Activated T-cell treated with anti-CD3 and anti-CD28 coated beads, Interleukin-2, amount 50 U/mL, for 48 hours (primary cell): ENCODE results near the gene GPC3.

Source experiments
- DNase-seq, 2 experiments: peaks; one replicate each; pipeline ENCODE4 v3.0.0-alpha.2; 2020

GPC3 gene

GRCh38 chrX:133965321-133965720 lies 20.1 kb downstream of the GPC3 start:
- no peak for DNase-seq

GRCh38 chrX:133961046-133961445 lies 24.3 kb downstream of the GPC3 start:
- DNase-seq: no peak

- no peak for DNase-seq
Observed at GRCh38 chrX:133959972-133960371, 25.4 kb downstream of the GPC3 start.

GRCh38 chrX:133958997-133959688 lies 26.3 kb downstream of the GPC3 start:
- no peak for DNase-seq

- DNase-seq: no peak
Observed at GRCh38 chrX:133956570-133957340, 28.6 kb downstream of the GPC3 start.

GRCh38 chrX:133953785-133954355 lies 31.5 kb downstream of the GPC3 start:
- DNase-seq: no peak

GRCh38 chrX:133953078-133953477 lies 32.3 kb downstream of the GPC3 start:
- no peak for DNase-seq

GRCh38 chrX:133951098-133951497 lies 34.3 kb downstream of the GPC3 start:
- DNase-seq: no peak

- DNase-seq: no peak
Observed at GRCh38 chrX:133950214-133950613, 35.2 kb downstream of the GPC3 start.

- no peak for DNase-seq
Observed at GRCh38 chrX:133948895-133949294, 36.5 kb downstream of the GPC3 start.

- DNase-seq: no peak
Observed at GRCh38 chrX:133947996-133948395, 37.4 kb downstream of the GPC3 start.

- DNase-seq: no peak
Observed at GRCh38 chrX:133947022-133947421, 38.4 kb downstream of the GPC3 start.

- DNase-seq: no peak
Observed at GRCh38 chrX:133943507-133943906, 41.9 kb downstream of the GPC3 start.

GRCh38 chrX:133939655-133940302 lies 45.6 kb downstream of the GPC3 start:
- no peak for DNase-seq

- DNase-seq: no peak
Observed at GRCh38 chrX:133938530-133938929, 46.9 kb downstream of the GPC3 start.

- no peak for DNase-seq
Observed at GRCh38 chrX:133937022-133937421, 48.4 kb downstream of the GPC3 start.

- DNase-seq: no peak
Observed at GRCh38 chrX:133935076-133935475, 50.3 kb downstream of the GPC3 start.

GRCh38 chrX:133933316-133933715 lies 52.1 kb downstream of the GPC3 start:
- no peak for DNase-seq

- no peak for DNase-seq
Observed at GRCh38 chrX:133929836-133930464, 55.4 kb downstream of the GPC3 start.

GRCh38 chrX:133928365-133928764 lies 57.0 kb downstream of the GPC3 start:
- DNase-seq: no peak

GRCh38 chrX:133926809-133927208 lies 58.6 kb downstream of the GPC3 start:
- DNase-seq: no peak

- no peak for DNase-seq
Observed at GRCh38 chrX:133926099-133926498, 59.3 kb downstream of the GPC3 start.

GRCh38 chrX:133924548-133924947 lies 60.8 kb downstream of the GPC3 start:
- DNase-seq: no peak
